Fibroblast of villous mesenchyme (primary cell): Measurements from ENCODE around the gene SLC38A8. TPM values are rescaled to one million over a fixed set of nuclear protein-coding genes. Genes with fewer than 3 reads are reported as not detected.

Experiments
- small RNA-seq: library from RNA; depleted of rRNA; stranded (forward); fragments of <200 nt; gene quantifications from one replicate; pipeline ENCODE3, GENCODE V24; 2012
- total RNA-seq: library from RNA; depleted of rRNA; stranded (reverse); fragments of >200 nt; gene quantifications from 2 replicates; pipeline ENCODE4 v1.2.3, GENCODE V29; 2012

SLC38A8 gene
- total RNA-seq, 1 donor: not detected

Small RNA genes lying within 50 kb of the gene (small RNA-seq; reads per million reads assigned to genes)
- gene RNA5SP432: not detected

Other genes starting within 250 kb of the SLC38A8 start
- 30.2 and 39.9 TPM in 2 replicates for gene HSBP1, start 234.8 kb downstream of the SLC38A8 start, total RNA-seq
- gene MLYCD, start 143.7 kb downstream of the SLC38A8 start, total RNA-seq: 2.6 and 3.2 TPM in 2 replicates
- 3.2 and 6.5 TPM in 2 replicates for gene OSGIN1, start 89.6 kb downstream of the SLC38A8 start, total RNA-seq
- gene NECAB2, start 74.6 kb downstream of the SLC38A8 start, total RNA-seq: not detected in 2 replicates
- gene MBTPS1, start 74.1 kb upstream of the SLC38A8 start, total RNA-seq: 77.0 and 97.2 TPM in 2 replicates
- 17.4 and 29.8 TPM in 2 replicates for gene HSDL1, start 102.4 kb upstream of the SLC38A8 start, total RNA-seq
- gene DNAAF1, start 102.5 kb upstream of the SLC38A8 start, total RNA-seq: not detected in 2 replicates
- 19.4 and 20.9 TPM in 2 replicates for gene TAF1C, start 144.3 kb upstream of the SLC38A8 start, total RNA-seq
- gene ADAD2, start 148.4 kb upstream of the SLC38A8 start, total RNA-seq: not detected in 2 replicates
- not detected in 2 replicates for gene KCNG4, start 197.2 kb upstream of the SLC38A8 start, total RNA-seq